CD4-positive, alpha-beta T cell (primary cell): ENCODE data around the gene YAP1. TPM values are rescaled to one million over a fixed set of nuclear protein-coding genes. Genes with fewer than 3 reads are reported as not detected.

ENCODE experiments used
- ATAC-seq: fragments of 200-7000 bp; cut with Tn5 transposase; one replicate; pipeline ENCODE4 v1.10.0; 2022; ENCODE audit warnings: mild to moderate bottlenecking; ENCODE audit not compliant: poor library complexity
- CTCF ChIA-PET: fragments of 350-600 bp; sonication (Branson Sonifier 250); formaldehyde crosslinking; loops from one replicate; lab custom pipeline; 2021; ENCODE audit warnings: antibody characterized with exemption, inconsistent platforms; lab: Charles Lee
- POLR2A ChIA-PET: fragments of 350-600 bp; sonication (Branson Sonifier 250); formaldehyde crosslinking; loops from one replicate; lab custom pipeline; 2021; ENCODE audit warnings: antibody characterized with exemption, inconsistent platforms; lab: Charles Lee
- DNase-seq, 14 experiments: peaks; one replicate each; pipeline ENCODE4 v3.0.0-alpha.2; 2013 to 2020; ENCODE audit warnings: mixed read lengths in 2 of 14
- H3K27ac ChIP-seq, 2 donors: one replicate each; pipeline versions ENCODE4 v1.5.1 to v1.7.0; 2013; ENCODE audit warnings: low read length in 2 of 2, low read depth in 1 of 2, mild to moderate bottlenecking in 1 of 2
- H3K27me3 ChIP-seq, 2 experiments: 1 replicate in 1 of 2; 2 replicates in 1 of 2; pipeline versions ENCODE4 v1.6.1 to v1.7.0; 2013; ENCODE audit warnings: low read length in 2 of 2, control low read depth in 1 of 2, mild to moderate bottlenecking in 1 of 2, moderate library complexity in 1 of 2; ENCODE audit not compliant: insufficient read depth in 2 of 2, control insufficient read depth in 1 of 2
- H3K36me3 ChIP-seq: one replicate; pipeline ENCODE4 v1.6.1; 2013; ENCODE audit warnings: low read length, control low read depth; ENCODE audit not compliant: insufficient read depth
- H3K4me1 ChIP-seq: one replicate; pipeline ENCODE4 v1.6.1; 2013; ENCODE audit warnings: low read length, control low read depth; ENCODE audit not compliant: insufficient read depth
- H3K4me3 ChIP-seq: one replicate; pipeline ENCODE4 v1.5.1; 2013; ENCODE audit warnings: mild to moderate bottlenecking, low read length, moderate library complexity
- H3K9me3 ChIP-seq, 2 experiments: 1 replicate in 1 of 2; 2 replicates in 1 of 2; pipeline versions ENCODE4 v1.6.1 to v1.7.0; 2013; ENCODE audit warnings: low read length in 2 of 2, mild to moderate bottlenecking in 2 of 2, control low read depth in 1 of 2, moderate library complexity in 1 of 2; ENCODE audit not compliant: control insufficient read depth in 1 of 2, insufficient read depth in 1 of 2
- H3K27ac Mint-ChIP-seq: one replicate; pipeline ENCODE4 v1.8.0; 2020; ENCODE audit warnings: mixed read lengths
- H3K27me3 Mint-ChIP-seq: one replicate; pipeline ENCODE4 v1.8.0; 2021; ENCODE audit warnings: mixed read lengths
- H3K36me3 Mint-ChIP-seq: one replicate; pipeline ENCODE4 v1.8.0; 2021; ENCODE audit warnings: low read depth, mixed read lengths
- H3K4me1 Mint-ChIP-seq: one replicate; pipeline ENCODE4 v1.8.0; 2021; ENCODE audit warnings: low read depth, mixed read lengths
- H3K4me3 Mint-ChIP-seq: one replicate; pipeline ENCODE4 v1.8.0; 2020; ENCODE audit warnings: mild to moderate bottlenecking, mixed read lengths
- H3K9me3 Mint-ChIP-seq: one replicate; pipeline ENCODE4 v1.8.0; 2020; ENCODE audit warnings: mixed read lengths
- intact Hi-C, 2 experiments: fragments of 100-400 bp; cut with DNase I in 1 of 2; cut with micrococcal nuclease in 1 of 2; formaldehyde crosslinking; loops; one replicate each; pipeline versions ENCODE4 v1.15.1 to v1.9.0; 2023 to 2025; cut with DNase I, micrococcal nuclease
- total RNA-seq, 174 experiments: library from RNA in 2 of 174; stranded (reverse) in 2 of 174; gene quantifications; one replicate each; pipeline ENCODE4 v1.2.3 and lab custom pipeline; 2021 to 2026
- TF ChIP-seq, protein P1 (sequence below): fragments of 200-600 bp; IDR thresholded peaks from one replicate; pipeline ENCODE4 v1.8.0; 2022; ENCODE audit warnings: antibody characterized with exemption, mild to moderate bottlenecking

Gene YAP1
- total RNA-seq, 2 experiments from 2014 or later = 0.06 TPM; not detected in 1

DNA sequence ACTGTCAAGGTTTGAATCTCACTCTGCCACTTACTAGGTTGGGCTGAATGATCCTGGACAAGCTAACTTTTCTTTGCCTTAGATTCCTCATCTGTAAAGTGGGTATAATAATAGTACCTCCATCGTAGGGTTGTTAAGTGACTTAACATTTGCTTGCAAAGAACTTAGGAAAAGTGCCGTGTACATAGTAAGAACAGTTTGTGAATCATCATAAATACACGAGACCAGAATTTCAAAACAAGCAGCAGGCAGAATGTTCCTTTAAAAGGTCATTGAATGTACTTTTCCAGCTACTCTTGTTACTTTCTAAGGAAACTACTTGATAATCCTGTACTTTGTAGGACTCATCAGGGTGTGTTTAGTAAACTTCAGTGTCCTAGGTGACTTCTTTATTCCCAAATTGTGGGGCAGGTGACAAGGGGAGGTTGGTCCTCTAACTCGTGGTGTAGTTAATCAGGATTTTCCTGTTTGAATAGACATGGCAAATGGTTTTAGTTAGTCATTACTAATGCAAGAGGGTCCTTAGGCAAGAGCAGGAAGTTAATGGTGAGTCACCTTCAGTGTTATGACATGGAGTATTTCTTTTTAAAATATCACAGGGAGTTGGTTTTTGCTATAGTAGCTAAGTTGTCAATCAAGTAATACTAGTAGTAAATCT is 67.9 kb downstream of the YAP1 start:
- H3K27ac Mint-ChIP-seq = no peak overlapping the region
- TF ChIP-seq, protein P1, sequence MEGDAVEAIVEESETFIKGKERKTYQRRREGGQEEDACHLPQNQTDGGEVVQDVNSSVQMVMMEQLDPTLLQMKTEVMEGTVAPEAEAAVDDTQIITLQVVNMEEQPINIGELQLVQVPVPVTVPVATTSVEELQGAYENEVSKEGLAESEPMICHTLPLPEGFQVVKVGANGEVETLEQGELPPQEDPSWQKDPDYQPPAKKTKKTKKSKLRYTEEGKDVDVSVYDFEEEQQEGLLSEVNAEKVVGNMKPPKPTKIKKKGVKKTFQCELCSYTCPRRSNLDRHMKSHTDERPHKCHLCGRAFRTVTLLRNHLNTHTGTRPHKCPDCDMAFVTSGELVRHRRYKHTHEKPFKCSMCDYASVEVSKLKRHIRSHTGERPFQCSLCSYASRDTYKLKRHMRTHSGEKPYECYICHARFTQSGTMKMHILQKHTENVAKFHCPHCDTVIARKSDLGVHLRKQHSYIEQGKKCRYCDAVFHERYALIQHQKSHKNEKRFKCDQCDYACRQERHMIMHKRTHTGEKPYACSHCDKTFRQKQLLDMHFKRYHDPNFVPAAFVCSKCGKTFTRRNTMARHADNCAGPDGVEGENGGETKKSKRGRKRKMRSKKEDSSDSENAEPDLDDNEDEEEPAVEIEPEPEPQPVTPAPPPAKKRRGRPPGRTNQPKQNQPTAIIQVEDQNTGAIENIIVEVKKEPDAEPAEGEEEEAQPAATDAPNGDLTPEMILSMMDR = no peak
- no peaks in the 10 kb centered on the region for H3K36me3 ChIP-seq
- DNase-seq (peak in 2 of 14 experiments; percentile 5 to 9), ATAC-seq (no peak)
- H3K4me3 Mint-ChIP-seq = no peak overlapping the region
- H3K4me3 ChIP-seq = no peak overlapping the region
- POLR2A ChIA-PET = no interaction called here
- no peaks in the 10 kb centered on the region for H3K9me3 Mint-ChIP-seq
- no peaks in the 10 kb centered on the region for H3K4me1 Mint-ChIP-seq
- H3K27me3 Mint-ChIP-seq = peaks cover 19% of the 10 kb centered on the region
- intact Hi-C loops = no loop called here
- H3K27ac ChIP-seq = no peak overlapping the region
- CTCF ChIA-PET = no interaction called here
- no peaks in the 10 kb centered on the region for H3K36me3 Mint-ChIP-seq
- H3K27me3 ChIP-seq = peaks cover 1 to 2% of the 10 kb centered on the region in 2 experiments
- H3K9me3 ChIP-seq = no peaks in the 10 kb centered on the region
- H3K4me1 ChIP-seq = no peaks in the 10 kb centered on the region

DNA sequence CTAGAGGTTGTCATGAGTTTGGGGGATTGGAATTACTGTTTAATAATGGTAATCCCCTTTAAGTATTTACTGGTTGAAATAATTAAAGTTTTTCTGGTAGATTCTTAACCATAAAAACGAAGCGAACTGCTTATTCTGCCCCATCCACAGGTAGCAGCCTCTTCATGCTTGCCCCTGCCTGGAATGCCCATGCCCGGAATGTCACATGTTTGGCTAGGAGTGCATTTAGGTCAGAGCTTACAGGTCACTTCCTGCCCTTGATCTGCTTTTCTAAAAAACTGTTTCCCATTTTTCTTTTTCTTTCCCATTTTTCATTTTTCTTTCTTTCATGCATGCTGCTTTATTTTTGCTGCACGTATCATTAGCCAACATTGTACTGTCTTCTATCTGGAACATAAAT is 69.1 kb downstream of the YAP1 start:
- no peak overlapping the region for H3K27ac ChIP-seq
- no peaks in the 10 kb centered on the region for H3K9me3 ChIP-seq
- Mint-ChIP-seq H3K4me1 (no peaks in the 10 kb centered on the region), H3K27me3 (peaks cover 21% of the 10 kb centered on the region), H3K36me3 (no peaks in the 10 kb centered on the region), H3K27ac (no peak overlapping the region), H3K9me3 (no peaks in the 10 kb centered on the region), H3K4me3 (no peak overlapping the region)
- peaks cover 0 to 2% of the 10 kb centered on the region in 2 experiments for H3K27me3 ChIP-seq
- ChIA-PET CTCF (no interaction called here), POLR2A (no interaction called here)
- no peaks in the 10 kb centered on the region for H3K4me1 ChIP-seq
- DNase-seq (no peak), ATAC-seq (no peak)
- intact Hi-C loops = no loop called here
- H3K4me3 ChIP-seq = no peak overlapping the region
- H3K36me3 ChIP-seq = no peaks in the 10 kb centered on the region
- TF ChIP-seq, protein P1 = no peak

DNA sequence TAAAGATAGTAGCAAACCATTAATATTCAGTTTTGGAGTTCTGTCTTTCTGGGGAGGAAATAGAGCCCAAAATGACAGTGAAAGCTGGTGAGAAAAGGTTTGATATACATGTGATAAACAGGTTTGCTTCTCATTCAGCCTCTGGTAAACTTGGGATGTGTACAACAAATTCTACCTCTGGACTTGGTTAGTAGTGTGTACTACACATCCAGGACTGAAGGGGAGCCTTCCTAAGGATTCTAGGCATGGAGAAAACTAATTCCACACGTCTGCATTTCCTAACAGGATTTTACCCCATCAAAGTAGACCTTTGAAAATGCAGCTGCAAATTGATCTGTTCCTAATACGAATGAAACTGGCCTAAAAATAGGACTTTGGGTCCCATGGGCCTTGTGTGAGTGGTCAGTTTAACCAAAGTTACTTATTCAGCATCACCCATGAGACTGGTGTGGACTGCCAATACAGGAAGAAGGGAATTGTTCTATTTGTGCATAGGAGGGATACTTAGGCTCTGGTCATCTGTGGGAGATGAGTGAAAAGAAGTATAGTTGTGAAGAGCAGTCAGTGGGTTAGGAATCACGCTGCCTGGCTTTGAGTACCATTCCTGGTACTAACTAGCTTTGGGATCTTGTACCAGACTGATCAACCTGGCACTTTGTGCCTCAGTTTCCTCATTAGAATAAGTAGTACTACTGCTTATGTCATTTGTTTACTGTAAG is 74.2 kb downstream of the YAP1 start:
- Histone ChIP-seq H3K4me1 (no peaks in the 10 kb centered on the region), H3K27me3 (peaks cover 0 to 6% of the 10 kb centered on the region in 2 experiments), H3K4me3 (no peak overlapping the region), H3K9me3 (no peaks in the 10 kb centered on the region), H3K27ac (no peak overlapping the region), H3K36me3 (no peaks in the 10 kb centered on the region)
- TF ChIP-seq, protein P1 = no peak
- Mint-ChIP-seq H3K36me3 (no peaks in the 10 kb centered on the region), H3K27ac (no peak overlapping the region), H3K9me3 (no peaks in the 10 kb centered on the region), H3K4me3 (no peak overlapping the region), H3K27me3 (peaks cover 5% of the 10 kb centered on the region), H3K4me1 (no peaks in the 10 kb centered on the region)
- POLR2A ChIA-PET = no interaction called here
- CTCF ChIA-PET = no interaction called here
- intact Hi-C loops = no loop called here
- no peak for ATAC-seq
- DNase-seq = no peak
